Right lobe of liver (tissue), 6 donors: ENCODE results near the gene HDAC4. TPM values are rescaled to one million over a fixed set of nuclear protein-coding genes. Genes with fewer than 3 reads are reported as not detected.

Experiments
- ATAC-seq, 4 donors: fragments of 200-7000 bp; cut with Tn5 transposase; one replicate each; pipeline ENCODE4 v1.9.1; 2020; ENCODE audit warnings: mild to moderate bottlenecking in 4 of 4, moderate library complexity in 4 of 4
- DNase-seq, 3 donors: peaks; one replicate each; pipeline ENCODE4 v3.0.0-alpha.2; 2020
- H3K27ac ChIP-seq, 3 donors: fragments of 200-600 bp; one replicate each; pipeline ENCODE4 v1.8.0; 2022
- H3K27me3 ChIP-seq, 2 donors: fragments of 200-600 bp; one replicate each; pipeline ENCODE4 v1.8.0; 2022
- H3K36me3 ChIP-seq, 4 donors: fragments of 200-600 bp; sonication (generic) in 1 of 4; one replicate each; pipeline versions ENCODE4 v1.5.1 to v1.8.0; 2017 to 2022; ENCODE audit warnings: control low read depth in 1 of 4
- H3K4me1 ChIP-seq, 4 donors: fragments of 200-600 bp; sonication (generic) in 1 of 4; one replicate each; pipeline versions ENCODE4 v1.5.1 to v1.8.0; 2017 to 2022; ENCODE audit warnings: control low read depth in 1 of 4
- H3K4me3 ChIP-seq, 3 donors: fragments of 200-600 bp; one replicate each; pipeline ENCODE4 v1.8.0; 2022
- H3K9me3 ChIP-seq, 4 donors: fragments of 200-600 bp; sonication (generic) in 1 of 4; one replicate each; pipeline versions ENCODE4 v1.5.1 to v1.8.0; 2017 to 2022; ENCODE audit warnings: control low read depth in 1 of 4
- CTCF ChIP-seq, 4 donors: fragments of 200-600 bp in 3 of 4; fragments of 450-650 bp in 1 of 4; IDR thresholded peaks; one replicate each; pipeline versions ENCODE4 v1.5.1 to v1.8.0; 2016 to 2022; ENCODE audit warnings: antibody characterized with exemption in 4 of 4, mild to moderate bottlenecking in 2 of 4
- POLR2A ChIP-seq: fragments of 450-650 bp; IDR thresholded peaks from one replicate; pipeline ENCODE4 v1.6.1; 2017; ENCODE audit warnings: antibody characterized with exemption, mild to moderate bottlenecking
- WGBS: methylation state at CpG from one replicate; pipeline ENCODE4 v1.1.6; 2018; ENCODE audit warnings: low coverage, low lambda C conversion rate; ENCODE audit not compliant: insufficient coverage; ENCODE audit errors: missing lambda C conversion rate; 5-methylcytosine and 5-hydroxymethylcytosine counted together
- intact Hi-C, 2 donors: fragments of 100-400 bp; cut with DNase I; formaldehyde crosslinking; loops; one replicate each; pipeline versions ENCODE4 v1.11.2 to v1.14.1; 2022
- total RNA-seq, 6 experiments: library from RNA; depleted of rRNA in 2 of 6; stranded (reverse); fragments of >200 nt in 2 of 6; fragmentation: NEBNext Ultra II Directional in 3 of 6; extraction: Animal tissue kit (Norgen Biotek cat#: 25700) in 3 of 6; gene quantifications; one replicate each; pipeline versions ENCODE4 v1.1.0 to v1.2.4, GENCODE V29; 2016 to 2023
- donor health status: DM: no; HTN: yes; CAD: no.
- donor health status: DM: no; HTN: no; CAD: no.
- donor health status: DM: no; HTN: no; CAD: no.
- donor health status: DM: no; HTN: yes; CAD: no.
- donor health status: DM: no; HTN: yes; CAD: no.

Gene HDAC4
- total RNA-seq, 6 experiments from 2014 or later = 8.9 to 22.4 (median 14.7) TPM

GRCh38 chr2:239147376-239147775 lies 253.4 kb downstream of the HDAC4 start:
- no peak overlapping the region for H3K4me3 ChIP-seq
- no peaks in the 10 kb centered on the region for H3K36me3 ChIP-seq
- TF ChIP-seq CTCF (IDR thresholded peaks at IDR 0.05) (no peak), POLR2A (no peak)
- no peaks in the 10 kb centered on the region for H3K9me3 ChIP-seq
- 80% methylated on average over 1 of the region's 9 CpGs for WGBS
- DNase-seq (peak in 2 of 3 donors; percentile 13 to 32), ATAC-seq (no peak)
- H3K27ac ChIP-seq = no peak overlapping the region
- intact Hi-C loops = no loop called here
- no peaks in the 10 kb centered on the region for H3K27me3 ChIP-seq
- H3K4me1 ChIP-seq = no peaks in the 10 kb centered on the region

- Histone ChIP-seq H3K27me3 (no peaks in the 10 kb centered on the region), H3K4me3 (no peak overlapping the region), H3K36me3 (no peaks in the 10 kb centered on the region), H3K27ac (no peak overlapping the region), H3K9me3 (no peaks in the 10 kb centered on the region), H3K4me1 (no peaks in the 10 kb centered on the region)
- intact Hi-C loops = no loop called here
- no peak for ATAC-seq
- DNase-seq = peak in 2 of 3 donors; percentile 9 to 38
- TF ChIP-seq POLR2A (no peak), CTCF (IDR thresholded peaks at IDR 0.05) (no peak)
- WGBS = 92% methylated on average over 3 of the region's 12 CpGs
Observed at GRCh38 chr2:239146741-239147181, 254.1 kb downstream of the HDAC4 start.

GRCh38 chr2:239146011-239146641 lies 254.7 kb downstream of the HDAC4 start:
- Histone ChIP-seq H3K4me3 (no peak overlapping the region), H3K36me3 (no peaks in the 10 kb centered on the region), H3K4me1 (no peaks in the 10 kb centered on the region), H3K9me3 (no peaks in the 10 kb centered on the region), H3K27me3 (no peaks in the 10 kb centered on the region), H3K27ac (no peak overlapping the region)
- ATAC-seq (no peak), DNase-seq (peak in 2 of 3 donors; percentile 4 to 43)
- TF ChIP-seq POLR2A (no peak), CTCF (IDR thresholded peaks at IDR 0.05) (no peak)
- 69% methylated on average over 5 of the region's 19 CpGs for WGBS
- intact Hi-C loops = no loop called here

GRCh38 chr2:239145601-239146000 lies 255.2 kb downstream of the HDAC4 start:
- no peak for ATAC-seq
- no peaks in the 10 kb centered on the region for H3K36me3 ChIP-seq
- WGBS = 97% methylated on average over 3 of the region's 9 CpGs

More at GRCh38 chr2:239145601-239146000, 255.2 kb downstream of the HDAC4 start:
- Histone ChIP-seq H3K4me3 (no peak overlapping the region), H3K4me1 (no peaks in the 10 kb centered on the region), H3K27ac (no peak overlapping the region), H3K27me3 (no peaks in the 10 kb centered on the region), H3K9me3 (no peaks in the 10 kb centered on the region)
- TF ChIP-seq CTCF (IDR thresholded peaks at IDR 0.05) (no peak), POLR2A (no peak)
- peak in 1 of 3 donors; percentile 2 for DNase-seq
- intact Hi-C loops = no loop called here
